DND-41 (cell line): ENCODE results near the gene APBB2.
"Not testable (repeated sequence)": the region's sequence is repeated elsewhere in the genome, so short reads cannot be mapped to it uniquely, and the experiment has no call there.

Source experiments
- ATAC-seq: fragments of 200-7000 bp; cut with Tn5 transposase; 3 replicates; pipeline ENCODE4 v1.9.1; 2021; ENCODE audit warnings: low read depth; ENCODE audit not compliant: insufficient read depth
- DNase-seq: peaks from one replicate; pipeline ENCODE4 v3.0.0-alpha.2; 2020
- H2AFZ ChIP-seq: 2 replicates; pipeline ENCODE4 v1.6.0; 2012; ENCODE audit warnings: low read depth, low read length
- H3K27ac ChIP-seq: 2 replicates; pipeline ENCODE4 v1.5.1; 2012; ENCODE audit warnings: low read length, inconsistent platforms
- H3K27me3 ChIP-seq: fragments of 200-600 bp; sonication (generic); 2 replicates; pipeline ENCODE4 v1.6.0; 2012; ENCODE audit warnings: low read length, mild to moderate bottlenecking, inconsistent platforms; ENCODE audit not compliant: insufficient read depth, poor library complexity
- H3K36me3 ChIP-seq: 2 replicates; pipeline ENCODE4 v1.5.1; 2012; ENCODE audit warnings: low read length, inconsistent platforms; ENCODE audit not compliant: insufficient read depth
- H3K4me1 ChIP-seq: 2 replicates; pipeline ENCODE4 v1.5.1; 2012; ENCODE audit warnings: mild to moderate bottlenecking, low read length; ENCODE audit not compliant: insufficient read depth
- H3K4me2 ChIP-seq: 2 replicates; pipeline ENCODE4 v1.6.0; 2012; ENCODE audit warnings: mild to moderate bottlenecking, moderate library complexity, low read length, inconsistent platforms; ENCODE audit not compliant: insufficient read depth
- H3K4me3 ChIP-seq, 2 experiments: fragments of 200-600 bp in 1 of 2; shearing (Covaris generic) in 1 of 2; 2 replicates each; pipeline ENCODE4 v1.5.1; 2012 to 2016; ENCODE audit warnings: inconsistent platforms in 2 of 2, low read length in 2 of 2, mild to moderate bottlenecking in 2 of 2, low read depth in 1 of 2, moderate library complexity in 1 of 2
- H3K79me2 ChIP-seq: 2 replicates; pipeline ENCODE4 v1.6.0; 2012; ENCODE audit warnings: low read length, inconsistent platforms; ENCODE audit not compliant: insufficient read depth
- H3K9ac ChIP-seq: 2 replicates; pipeline ENCODE4 v1.6.0; 2012; ENCODE audit warnings: low read depth, mild to moderate bottlenecking, inconsistent platforms, low read length, moderate library complexity
- H3K9me3 ChIP-seq: 2 replicates; pipeline ENCODE4 v1.5.1; 2012; ENCODE audit warnings: low read length, moderate library complexity, mild to moderate bottlenecking, inconsistent platforms; ENCODE audit not compliant: insufficient read depth, severe bottlenecking
- H4K20me1 ChIP-seq: 2 replicates; pipeline ENCODE4 v1.6.0; 2012; ENCODE audit warnings: low read length; ENCODE audit not compliant: insufficient read depth
- CTCF ChIP-seq: IDR thresholded peaks from 2 replicates; pipeline ENCODE4 v1.5.1; 2012; ENCODE audit warnings: borderline replicate concordance, low read length, moderate library complexity, mild to moderate bottlenecking; ENCODE audit not compliant: poor library complexity, severe bottlenecking; ENCODE audit errors: extremely low read depth
- EZH2 ChIP-seq: IDR thresholded peaks from 3 replicates; pipeline ENCODE4 v1.6.1; 2012; ENCODE audit warnings: borderline replicate concordance, low read depth, mild to moderate bottlenecking, moderate library complexity, low read length, inconsistent platforms; ENCODE audit not compliant: severe bottlenecking

APBB2 gene

GRCh38 chr4:40998675-40999358 is 215.5 kb downstream of the APBB2 start:
- no peaks in the 10 kb centered on the region for H3K36me3 ChIP-seq
- no peaks in the 10 kb centered on the region for H3K9me3 ChIP-seq
- no peaks in the 10 kb centered on the region for H4K20me1 ChIP-seq
- TF ChIP-seq EZH2 (no peak), CTCF (no peak)
- no peak overlapping the region for H2AFZ ChIP-seq
- no peak overlapping the region for H3K4me2 ChIP-seq
- H3K4me3 ChIP-seq: no peak overlapping the region
- H3K4me1 ChIP-seq: no peaks in the 10 kb centered on the region
- no peak for DNase-seq
- H3K27ac ChIP-seq: no peak overlapping the region
- no peak overlapping the region for H3K9ac ChIP-seq
- no peaks in the 10 kb centered on the region for H3K79me2 ChIP-seq
- H3K27me3 ChIP-seq: peaks cover 6% of the 10 kb centered on the region
- no peak for ATAC-seq

GRCh38 chr4:40995850-40996249 is 218.5 kb downstream of the APBB2 start:
- no peak overlapping the region for H3K4me3 ChIP-seq
- H3K9ac ChIP-seq: no peak overlapping the region
- no peaks in the 10 kb centered on the region for H3K36me3 ChIP-seq
- H3K4me2 ChIP-seq: no peak overlapping the region
- DNase-seq: no peak
- H2AFZ ChIP-seq: no peak overlapping the region
- no peaks in the 10 kb centered on the region for H3K9me3 ChIP-seq
- ATAC-seq: no peak
- H3K27me3 ChIP-seq: peaks cover 6% of the 10 kb centered on the region
- H4K20me1 ChIP-seq: no peaks in the 10 kb centered on the region
- no peak overlapping the region for H3K27ac ChIP-seq
- H3K79me2 ChIP-seq: no peaks in the 10 kb centered on the region
- TF ChIP-seq CTCF (no peak), EZH2 (no peak)
- no peaks in the 10 kb centered on the region for H3K4me1 ChIP-seq

- not testable (repeated sequence) for H3K4me1 ChIP-seq, H3K27me3 ChIP-seq, H3K36me3 ChIP-seq, H3K4me2 ChIP-seq, H4K20me1 ChIP-seq, ATAC-seq, DNase-seq, H2AFZ ChIP-seq, H3K9me3 ChIP-seq, H3K27ac ChIP-seq, H3K9ac ChIP-seq, H3K4me3 ChIP-seq, H3K79me2 ChIP-seq
Observed at GRCh38 chr4:40994321-40994720, 220.0 kb downstream of the APBB2 start.

- H4K20me1 ChIP-seq, H3K27ac ChIP-seq, H3K27me3 ChIP-seq, H3K9ac ChIP-seq, ATAC-seq, DNase-seq, H3K9me3 ChIP-seq, H3K4me2 ChIP-seq, H3K4me1 ChIP-seq, H3K79me2 ChIP-seq, H3K36me3 ChIP-seq, H2AFZ ChIP-seq, H3K4me3 ChIP-seq: not testable (repeated sequence)
Observed at GRCh38 chr4:40993296-40993693, 221.0 kb downstream of the APBB2 start.
